ENCODE data around the gene NFKBIE. TPM values are rescaled to one million over a fixed set of nuclear protein-coding genes. Genes with fewer than 3 reads are reported as not detected.

NFKBIE gene
- total RNA-seq, 2 experiments from 2014 or later, result 9.1 to 9.6 TPM

GRCh38 chr6:44225579-44226325, 39.6 kb downstream of the NFKBIE start:
- Mint-ChIP-seq H3K9me3 (no peaks in the 10 kb centered on the region), H3K27me3 (ENCODE audit: low read depth) (no peaks in the 10 kb centered on the region), H3K27ac (no peak overlapping the region), H3K36me3 (ENCODE audit: low read depth) (peaks cover 28% of the 10 kb centered on the region), H3K4me3 (peak overlapping the region; percentile 39), H3K4me1 (ENCODE audit: low read depth) (peaks cover 41% of the 10 kb centered on the region)
- CTCF ChIA-PET, result interaction anchor here (1.7 to 5.9 kb wide), 3 partner anchors 10 to 53 kb away, joined by 9 to 77 read pairs (median 10); no protein-coding TSS in a partner anchor
- intact Hi-C loops (cut with micrococcal nuclease), result no loop called here
- DNase-seq, result no peak

GRCh38 chr6:44224965-44225305, 40.4 kb downstream of the NFKBIE start:
- intact Hi-C loops (cut with micrococcal nuclease), result loop anchor here (5.0 kb wide), 2 partner anchors 53 to 87 kb away; partner anchors contain the start of gene AARS2
- Mint-ChIP-seq H3K27ac (no peak overlapping the region), H3K9me3 (no peaks in the 10 kb centered on the region), H3K27me3 (ENCODE audit: low read depth) (no peaks in the 10 kb centered on the region), H3K36me3 (ENCODE audit: low read depth) (peaks cover 24% of the 10 kb centered on the region), H3K4me3 (peak overlapping the region; percentile 85), H3K4me1 (ENCODE audit: low read depth) (peaks cover 44% of the 10 kb centered on the region)
- CTCF ChIA-PET, result interaction anchor here (0.5 to 5.9 kb wide), 10 partner anchors 9 to 114 kb away, joined by 3 to 77 read pairs (median 5); partner anchors contain the start of gene SLC35B2
- DNase-seq, result no peak

GRCh38 chr6:44224029-44224964, 41.1 kb downstream of the NFKBIE start:
- Mint-ChIP-seq H3K4me3 (peak overlapping the region; percentile 85), H3K36me3 (ENCODE audit: low read depth) (peaks cover 19% of the 10 kb centered on the region), H3K4me1 (ENCODE audit: low read depth) (peaks cover 46% of the 10 kb centered on the region), H3K27me3 (ENCODE audit: low read depth) (no peaks in the 10 kb centered on the region), H3K9me3 (no peaks in the 10 kb centered on the region), H3K27ac (peak overlapping the region; percentile 31)
- intact Hi-C loops (cut with micrococcal nuclease), result loop anchor here (5.0 kb wide), 2 partner anchors 52 to 88 kb away; partner anchors contain the start of gene AARS2
- CTCF ChIA-PET, result interaction anchor here (0.5 to 5.9 kb wide), 14 partner anchors 9 to 115 kb away, joined by 3 to 77 read pairs (median 4); partner anchors contain the start of genes AARS2 and SLC35B2
- DNase-seq, result peak; percentile 50

GRCh38 chr6:44223319-44224028, 41.9 kb downstream of the NFKBIE start, which contains the start of gene SLC29A1:
SLC29A1 (plus strand) TSS chr6:44223595; CDS start chr6:44227314, 3,719 bp downstream.
- Mint-ChIP-seq H3K4me1 (ENCODE audit: low read depth) (peaks cover 51% of the 10 kb centered on the region), H3K27me3 (ENCODE audit: low read depth) (peaks cover 2% of the 10 kb centered on the region), H3K9me3 (no peaks in the 10 kb centered on the region), H3K36me3 (ENCODE audit: low read depth) (peaks cover 14% of the 10 kb centered on the region), H3K4me3 (peak within 1 kb of the TSS; percentile 85), H3K27ac (peak within 1 kb of the TSS; percentile 31)
- intact Hi-C loops (cut with micrococcal nuclease), result loop anchor here (1.0 to 5.0 kb wide), 5 partner anchors 24 to 163 kb away; partner anchors contain the start of genes AARS2, CDC5L and HSP90AB1
- DNase-seq, result peak; percentile 87
- CTCF ChIA-PET, result interaction anchor here (0.6 to 5.9 kb wide), 10 partner anchors 12 to 116 kb away, joined by 3 to 77 read pairs (median 4); partner anchors contain the start of genes AARS2 and SLC35B2

GRCh38 chr6:44222486-44223318, 42.6 kb downstream of the NFKBIE start:
- Mint-ChIP-seq H3K27me3 (ENCODE audit: low read depth) (peaks cover 2% of the 10 kb centered on the region), H3K4me1 (ENCODE audit: low read depth) (peaks cover 53% of the 10 kb centered on the region), H3K36me3 (ENCODE audit: low read depth) (peaks cover 9% of the 10 kb centered on the region), H3K27ac (no peak overlapping the region), H3K9me3 (no peaks in the 10 kb centered on the region), H3K4me3 (peak overlapping the region; percentile 85)
- intact Hi-C loops (cut with micrococcal nuclease), result loop anchor here (1.0 to 5.0 kb wide), 5 partner anchors 25 to 164 kb away; partner anchors contain the start of genes AARS2, CDC5L and HSP90AB1
- CTCF ChIA-PET, result interaction anchor here (0.6 to 5.9 kb wide), 6 partner anchors 13 to 91 kb away, joined by 3 to 77 read pairs (median 4); no protein-coding TSS in a partner anchor
- DNase-seq, result peak; percentile 31

- Mint-ChIP-seq H3K9me3 (no peaks in the 10 kb centered on the region), H3K36me3 (ENCODE audit: low read depth) (peaks cover 7% of the 10 kb centered on the region), H3K4me3 (no peak overlapping the region), H3K4me1 (ENCODE audit: low read depth) (peaks cover 53% of the 10 kb centered on the region), H3K27me3 (ENCODE audit: low read depth) (peaks cover 2% of the 10 kb centered on the region), H3K27ac (no peak overlapping the region)
- DNase-seq, result no peak
- intact Hi-C loops (cut with micrococcal nuclease), result loop anchor here (1.0 to 5.0 kb wide), 7 partner anchors 15 to 165 kb away; partner anchors contain the start of genes AARS2, CDC5L, NFKBIE and SLC35B2
- CTCF ChIA-PET, result interaction anchor here (1.0 to 5.9 kb wide), 6 partner anchors 10 to 94 kb away, joined by 3 to 77 read pairs (median 4); partner anchors contain the start of genes MRPL14 and TMEM63B
These were observed 43.4 kb downstream of the NFKBIE start for GRCh38 chr6:44221961-44222335.

GRCh38 chr6:44221291-44221960, 43.9 kb downstream of the NFKBIE start:
- H3K27me3 Mint-ChIP-seq (ENCODE audit: low read depth), result peaks cover 2% of the 10 kb centered on the region
- H3K4me3 Mint-ChIP-seq, result no peak overlapping the region
- peak overlapping the region; percentile 21 for H3K27ac Mint-ChIP-seq
- H3K4me1 Mint-ChIP-seq (ENCODE audit: low read depth), result peaks cover 49% of the 10 kb centered on the region
- peaks cover 5% of the 10 kb centered on the region for H3K36me3 Mint-ChIP-seq (ENCODE audit: low read depth)
- DNase-seq, result peak; percentile 86
- CTCF ChIA-PET, result interaction anchor here (1.0 to 5.9 kb wide), 6 partner anchors 9 to 94 kb away, joined by 3 to 77 read pairs (median 4); partner anchors contain the start of genes MRPL14 and TMEM63B
- H3K9me3 Mint-ChIP-seq, result no peaks in the 10 kb centered on the region
- intact Hi-C loops (cut with micrococcal nuclease), result loop anchor here (1.0 to 5.0 kb wide), 6 partner anchors 16 to 117 kb away; partner anchors contain the start of genes AARS2, NFKBIE and SLC35B2

GRCh38 chr6:44220913-44221290, 44.4 kb downstream of the NFKBIE start:
- Mint-ChIP-seq H3K9me3 (no peaks in the 10 kb centered on the region), H3K27me3 (ENCODE audit: low read depth) (peaks cover 2% of the 10 kb centered on the region), H3K36me3 (ENCODE audit: low read depth) (peaks cover 3% of the 10 kb centered on the region), H3K4me3 (no peak overlapping the region), H3K4me1 (ENCODE audit: low read depth) (peaks cover 45% of the 10 kb centered on the region), H3K27ac (peak overlapping the region; percentile 21)
- no peak for DNase-seq
- intact Hi-C loops (cut with micrococcal nuclease), result loop anchor here (1.0 to 5.0 kb wide), 6 partner anchors 16 to 117 kb away; partner anchors contain the start of genes AARS2, NFKBIE and SLC35B2
- CTCF ChIA-PET, result interaction anchor here (0.6 to 5.9 kb wide), 7 partner anchors 9 to 118 kb away, joined by 3 to 77 read pairs (median 5); partner anchors contain the start of genes MRPL14 and TMEM63B

- CTCF ChIA-PET, result interaction anchor here (0.6 to 1.3 kb wide), 4 partner anchors 15 to 118 kb away, joined by 3 to 6 read pairs (median 4); no protein-coding TSS in a partner anchor
- peaks cover 2% of the 10 kb centered on the region for H3K27me3 Mint-ChIP-seq (ENCODE audit: low read depth)
- H3K4me3 Mint-ChIP-seq, result no peak overlapping the region
- intact Hi-C loops (cut with micrococcal nuclease), result loop anchor here (2.0 to 5.0 kb wide), 3 partner anchors 37 to 92 kb away; partner anchors contain the start of genes AARS2 and SLC35B2
- H3K9me3 Mint-ChIP-seq, result no peaks in the 10 kb centered on the region
- no peak overlapping the region for H3K27ac Mint-ChIP-seq
- peaks cover 39% of the 10 kb centered on the region for H3K4me1 Mint-ChIP-seq (ENCODE audit: low read depth)
- DNase-seq, result no peak
- H3K36me3 Mint-ChIP-seq (ENCODE audit: low read depth), result peaks cover 2% of the 10 kb centered on the region
These were observed 45.3 kb downstream of the NFKBIE start for GRCh38 chr6:44219815-44220784.
